Measurements from ENCODE around the gene C1QTNF4.

DNA sequence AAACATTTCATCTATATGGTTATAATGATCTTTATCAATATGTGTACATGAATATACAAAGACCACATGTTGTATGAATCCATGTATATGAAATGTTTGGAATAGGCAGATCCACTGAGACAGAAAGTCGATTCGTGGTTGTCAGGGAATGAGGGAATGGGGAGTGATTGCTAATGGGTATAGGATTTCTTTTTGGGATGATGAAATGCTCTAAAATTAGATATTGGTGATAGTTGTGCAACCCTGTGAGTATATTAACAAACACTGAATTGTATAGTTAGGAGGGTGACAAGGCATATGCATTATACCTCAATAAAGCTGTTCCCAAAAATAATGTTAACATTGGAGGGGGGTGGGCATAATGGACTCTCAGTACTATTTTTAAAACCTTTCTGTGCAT is 33.8 kb downstream of the C1QTNF4 start:
- TF ChIP-seq, protein P1, sequence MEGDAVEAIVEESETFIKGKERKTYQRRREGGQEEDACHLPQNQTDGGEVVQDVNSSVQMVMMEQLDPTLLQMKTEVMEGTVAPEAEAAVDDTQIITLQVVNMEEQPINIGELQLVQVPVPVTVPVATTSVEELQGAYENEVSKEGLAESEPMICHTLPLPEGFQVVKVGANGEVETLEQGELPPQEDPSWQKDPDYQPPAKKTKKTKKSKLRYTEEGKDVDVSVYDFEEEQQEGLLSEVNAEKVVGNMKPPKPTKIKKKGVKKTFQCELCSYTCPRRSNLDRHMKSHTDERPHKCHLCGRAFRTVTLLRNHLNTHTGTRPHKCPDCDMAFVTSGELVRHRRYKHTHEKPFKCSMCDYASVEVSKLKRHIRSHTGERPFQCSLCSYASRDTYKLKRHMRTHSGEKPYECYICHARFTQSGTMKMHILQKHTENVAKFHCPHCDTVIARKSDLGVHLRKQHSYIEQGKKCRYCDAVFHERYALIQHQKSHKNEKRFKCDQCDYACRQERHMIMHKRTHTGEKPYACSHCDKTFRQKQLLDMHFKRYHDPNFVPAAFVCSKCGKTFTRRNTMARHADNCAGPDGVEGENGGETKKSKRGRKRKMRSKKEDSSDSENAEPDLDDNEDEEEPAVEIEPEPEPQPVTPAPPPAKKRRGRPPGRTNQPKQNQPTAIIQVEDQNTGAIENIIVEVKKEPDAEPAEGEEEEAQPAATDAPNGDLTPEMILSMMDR (IDR thresholded peaks at IDR 0.05; ENCODE audit: insufficient read depth, low read depth, low read length), result no peak
- no peak for TF ChIP-seq EZH2 (IDR thresholded peaks at IDR 0.05; ENCODE audit: insufficient read depth, low read length)
